ENCODE data around the gene NR4A3. TPM values are rescaled to one million over a fixed set of nuclear protein-coding genes. Genes with fewer than 3 reads are reported as not detected.

The NR4A3 gene
- total and polyA plus RNA-seq, 2 of the 13 experiments (the other 11 are each of a cell fraction or from before 2014, with no cell fraction given), result 0.02 to 0.09 TPM

GRCh38 chr9:99819123-99819855 is 2.4 kb upstream of the NR4A3 start (continued):
- no peak for TF ChIP-seq HIC2 (CRISPR knock-in tag; IDR thresholded peaks at IDR 0.05; ENCODE audit: low read depth)
- peak; percentile 45; the same call in 1 of the 2 replicates for TF ChIP-seq ZNF605 (CRISPR knock-in tag; IDR thresholded peaks at IDR 0.05)
- no peak for TF ChIP-seq MTA3 (CRISPR knock-in tag; IDR thresholded peaks at IDR 0.05)
- peak; percentile 84 for TF ChIP-seq SMAD1 (CRISPR knock-in tag; IDR thresholded peaks at IDR 0.05; ENCODE audit: borderline replicate concordance, low read depth)
- TF ChIP-seq ZNF234 (CRISPR knock-in tag; conservative IDR thresholded peaks at IDR 0.05), result 0 out of 2 replicates have a peak, but pooled peaks have one; percentile 13
- TF ChIP-seq TRIM22 (IDR thresholded peaks at IDR 0.05), result no peak
- TF ChIP-seq TOE1 (CRISPR knock-in tag; IDR thresholded peaks at IDR 0.05), result no peak
- TF ChIP-seq TAF1 (CRISPR knock-in tag; IDR thresholded peaks at IDR 0.05), result peak; percentile 75
- peak; percentile 64; the same call in 1 of the 2 replicates for TF ChIP-seq NFRKB (IDR thresholded peaks at IDR 0.05)
- peak; percentile 43 for TF ChIP-seq GATAD1 (CRISPR knock-in tag; IDR thresholded peaks at IDR 0.05)
- TF ChIP-seq ARNT (IDR thresholded peaks at IDR 0.05), result no peak
- no peak for TF ChIP-seq GATA4 (IDR thresholded peaks at IDR 0.05; ENCODE audit: borderline replicate concordance, low read depth)
- no peak for TF ChIP-seq ELF3 (CRISPR knock-in tag; IDR thresholded peaks at IDR 0.05)
- TF ChIP-seq HMGA1 (CRISPR knock-in tag; conservative IDR thresholded peaks at IDR 0.05), result no peak
- 0 out of 2 replicates have a peak, but pooled peaks have one; percentile 49 for TF ChIP-seq PRDM10 (CRISPR knock-in tag; IDR thresholded peaks at IDR 0.05; ENCODE audit: low read depth)
- TF ChIP-seq USF2 (IDR thresholded peaks at IDR 0.05; ENCODE audit: low read depth, low read length), result no peak
- TF ChIP-seq USF2 (CRISPR knock-in tag; IDR thresholded peaks at IDR 0.05; ENCODE audit: borderline replicate concordance), result peak; percentile 65; the same call in 1 of the 2 replicates
- TF ChIP-seq RORA (CRISPR knock-in tag; IDR thresholded peaks at IDR 0.05), result no peak
- TF ChIP-seq ZNF660 (CRISPR knock-in tag; IDR thresholded peaks at IDR 0.05; ENCODE audit: borderline replicate concordance, low read depth), result no peak
- no peak for TF ChIP-seq ZMYM2 (CRISPR knock-in tag; IDR thresholded peaks at IDR 0.05)
- TF ChIP-seq ZNF296 (CRISPR knock-in tag; conservative IDR thresholded peaks at IDR 0.05), result no peak
- TF ChIP-seq TARDBP (CRISPR knock-in tag; IDR thresholded peaks at IDR 0.05), result no peak

Data from HepG2 (cell line).